Hematopoietic multipotent progenitor cell treated with erythropoietin and hydrocortisone succinate and interleukin-3 and kit ligand, for 17 days (in vitro differentiated cells): ENCODE results near the gene CIBAR2.

Experiments used
- DNase-seq: peaks from one replicate; pipeline ENCODE4 v3.0.0-alpha.2; 2015; ENCODE audit warnings: low spot score

The CIBAR2 gene

DNA sequence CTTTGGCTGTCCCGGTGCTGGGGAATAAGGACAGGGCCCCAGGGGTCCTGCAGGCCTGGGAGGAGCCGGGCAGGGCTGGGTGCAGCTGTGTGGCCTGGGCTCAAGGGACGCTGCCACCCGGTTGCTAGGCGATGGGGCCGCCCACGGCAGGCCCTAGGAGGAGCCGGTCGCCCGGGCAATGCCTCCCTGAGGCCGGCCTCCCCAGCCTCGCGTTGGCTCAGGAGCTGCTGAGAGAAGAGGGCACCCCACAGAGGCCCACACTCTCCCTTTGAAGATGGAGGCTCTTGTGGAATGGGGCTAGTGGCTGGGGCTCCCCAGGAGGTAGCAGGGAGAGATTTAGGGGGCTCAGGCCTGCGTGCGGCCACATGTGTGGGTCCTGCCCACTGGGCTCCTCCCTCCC, at the start of gene CIBAR2:
CIBAR2 (minus strand) TSS at position 109 of the 400 bp plus-strand sequence. CDS start 120 bp downstream, outside the sequence.
- no peak for DNase-seq

DNA sequence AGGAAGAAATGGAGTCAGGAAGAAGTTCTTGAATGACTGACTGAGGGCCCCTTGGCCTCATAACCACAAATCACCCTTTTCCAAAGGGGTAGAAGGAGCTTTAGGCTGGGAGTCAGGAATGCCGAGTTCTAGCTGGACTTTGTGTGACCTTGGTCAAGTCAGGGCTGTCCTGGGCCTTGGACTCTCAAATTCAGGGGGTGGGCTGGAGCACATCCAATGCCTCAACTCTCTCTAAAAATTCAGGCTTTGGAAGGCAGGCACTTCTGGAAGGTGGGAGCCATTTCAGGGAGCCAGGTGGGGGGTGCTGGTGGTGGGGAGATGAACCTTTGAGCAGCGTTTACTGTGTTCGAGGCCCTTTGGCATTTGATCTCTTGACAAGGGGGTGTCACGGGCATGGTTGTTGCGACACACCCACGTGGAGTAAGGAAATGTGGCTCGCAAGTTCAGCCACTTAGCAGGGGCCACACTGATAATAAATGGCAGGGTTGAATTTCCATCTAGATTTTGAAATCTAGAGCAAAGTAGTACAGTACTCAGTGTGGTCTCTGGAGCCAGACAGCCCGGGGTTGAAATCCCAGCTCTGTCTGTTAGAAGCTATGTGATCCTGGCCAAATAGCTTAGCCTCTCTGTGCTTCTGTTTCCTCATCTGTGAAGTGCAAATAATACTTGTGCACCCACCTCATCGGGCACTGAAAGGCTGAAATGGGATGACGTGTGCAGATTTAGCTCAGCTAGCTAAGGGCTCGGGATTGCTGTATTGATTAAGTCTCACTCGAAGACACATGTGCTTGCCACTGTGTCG, 47.1 kb upstream of the CIBAR2 start:
- DNase-seq = no peak

DNA sequence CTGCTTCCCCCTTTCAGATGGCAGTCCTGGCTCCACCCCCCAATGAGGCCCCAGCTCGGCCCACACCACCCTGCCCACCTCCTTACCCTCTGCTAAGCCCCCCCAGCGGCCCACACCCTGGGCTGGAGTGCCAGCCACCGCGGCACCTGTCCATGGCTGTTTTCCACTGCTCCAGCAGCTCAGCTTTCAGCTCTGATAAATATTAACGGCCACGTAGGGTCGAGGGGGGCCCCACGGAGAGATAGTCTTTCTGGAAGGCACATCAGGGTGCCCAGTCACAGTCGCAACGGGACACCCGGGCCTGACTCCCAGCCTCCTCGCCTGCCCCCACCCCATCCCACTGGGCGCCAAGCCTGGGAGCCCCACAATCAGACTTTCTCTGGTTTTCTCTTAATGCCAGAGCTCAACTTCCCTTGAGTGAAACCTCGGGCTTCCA, 46.5 kb upstream of the CIBAR2 start:
- DNase-seq = no peak

DNA sequence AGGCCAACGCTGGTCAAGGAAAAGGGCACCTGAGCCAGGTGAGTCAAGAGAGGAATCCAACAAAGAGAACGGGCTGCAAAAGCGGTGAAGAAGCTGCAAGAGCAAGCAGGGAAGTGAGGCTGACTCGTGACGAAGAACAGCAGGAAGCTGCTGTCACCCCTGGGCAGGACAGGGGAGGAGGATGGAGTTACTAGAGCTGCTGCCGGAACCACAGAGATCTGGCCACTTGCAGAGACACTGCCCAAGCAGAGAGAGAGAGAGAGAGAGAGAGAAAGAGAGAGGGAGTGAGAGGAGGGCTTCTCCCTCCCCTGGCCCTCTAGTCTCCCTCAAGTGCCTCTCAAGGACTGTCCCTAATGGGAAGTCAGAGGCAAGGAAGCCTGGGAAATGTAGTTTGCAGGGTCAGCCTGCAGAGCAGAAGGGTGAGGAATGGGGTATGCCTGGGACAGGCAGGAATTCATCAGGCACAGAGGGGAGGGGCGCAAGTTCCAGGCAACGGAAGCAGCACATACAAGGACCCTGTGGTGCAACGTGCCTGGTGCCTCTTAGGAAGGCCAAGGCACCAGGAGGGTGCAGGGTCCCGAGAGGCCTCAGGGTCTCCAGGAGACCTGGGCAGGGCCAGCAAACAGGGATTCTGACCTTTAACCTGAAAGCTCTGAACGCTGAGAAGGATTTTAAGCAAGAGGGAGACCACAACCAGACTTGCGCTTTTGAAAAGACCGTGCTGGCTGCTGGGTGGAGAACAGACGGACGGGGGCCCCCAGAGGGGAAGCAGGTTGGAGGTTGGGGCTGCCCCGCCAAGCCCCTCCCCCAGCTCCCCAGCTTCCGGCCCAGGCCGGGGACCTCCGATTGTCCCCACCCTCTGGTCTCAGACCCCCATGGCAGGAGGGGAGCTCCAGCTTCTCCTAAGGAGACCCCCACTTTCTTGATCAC, 45.8 kb upstream of the CIBAR2 start:
- DNase-seq = no peak

DNA sequence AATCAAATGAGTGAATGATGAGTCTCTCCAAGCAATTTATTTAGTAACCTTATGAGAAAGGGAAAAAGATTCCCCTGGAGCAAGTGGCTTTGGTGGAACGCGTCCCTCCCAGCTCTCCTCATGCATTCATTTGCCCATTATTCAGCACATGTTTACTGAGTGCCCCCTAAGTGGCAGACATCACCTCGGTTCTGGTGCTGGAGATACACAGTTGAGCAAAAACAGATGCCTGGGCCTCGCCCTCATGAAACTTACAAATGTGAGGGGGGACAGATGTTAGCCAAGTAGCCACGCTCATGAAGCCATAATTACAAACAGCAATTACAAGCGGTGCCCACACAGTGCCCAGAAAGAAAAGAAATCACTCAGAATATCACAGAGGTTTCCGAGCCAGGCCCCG, 45.1 kb upstream of the CIBAR2 start:
- DNase-seq = no peak

DNA sequence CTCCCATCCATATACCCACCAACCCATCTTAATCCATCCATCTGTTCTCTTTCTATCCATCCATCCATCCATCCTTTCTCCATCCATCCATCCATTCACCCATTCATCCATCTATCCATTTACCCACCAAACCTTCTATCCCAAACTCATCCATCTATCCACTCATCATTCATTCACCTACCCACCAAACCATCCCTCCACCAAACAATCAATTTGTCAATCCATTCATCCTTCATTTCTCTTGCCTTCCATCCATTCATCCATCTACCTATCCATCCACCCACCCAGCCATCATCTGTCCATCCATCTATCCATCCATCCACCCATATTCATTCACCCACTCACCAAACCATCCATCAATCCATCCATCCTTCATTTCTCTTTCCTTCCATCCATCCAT, 44.6 kb upstream of the CIBAR2 start:
- DNase-seq = no peak

DNA sequence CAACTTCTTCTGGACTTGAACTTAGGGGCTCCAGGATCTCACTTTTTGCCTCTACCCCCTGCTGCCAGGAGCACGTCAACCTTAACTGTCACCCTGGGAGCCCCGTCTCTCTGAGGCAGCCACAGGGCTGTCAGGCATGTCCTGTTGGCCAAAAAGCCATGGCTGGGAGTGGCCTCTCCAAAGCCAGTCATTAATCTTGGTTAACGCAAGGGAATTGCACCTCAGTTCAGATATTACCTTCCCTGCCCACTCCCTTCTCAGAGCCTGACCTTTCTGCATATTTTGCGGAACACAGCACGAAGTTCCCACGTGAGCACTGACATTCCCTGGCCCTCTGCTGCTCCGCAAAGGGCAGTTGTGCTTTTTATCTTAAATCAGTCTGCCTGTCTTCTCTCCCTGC, 44.2 kb upstream of the CIBAR2 start:
- DNase-seq = no peak

DNA sequence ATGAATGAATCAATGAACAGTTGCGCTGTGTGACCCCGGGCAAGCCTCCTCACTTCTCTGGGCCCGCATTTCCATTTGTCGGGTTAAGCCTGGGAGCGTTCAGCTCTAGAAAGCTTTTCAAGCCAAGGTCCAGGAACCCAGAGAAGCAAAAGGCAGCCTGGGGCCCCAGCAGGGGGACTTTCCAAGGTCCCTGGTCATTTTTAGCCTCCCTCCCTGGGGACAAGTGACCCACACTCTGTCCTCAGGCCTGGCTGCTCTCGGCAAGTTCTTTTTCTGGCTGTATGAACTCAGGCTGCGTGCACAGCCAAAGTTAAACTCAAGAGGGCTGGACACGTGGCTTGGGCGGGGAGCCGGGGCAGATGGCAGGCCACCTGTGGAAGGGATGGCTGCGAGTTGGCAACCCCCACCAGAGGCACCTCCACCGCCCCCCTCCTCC, 41.4 kb upstream of the CIBAR2 start:
- DNase-seq = no peak

DNA sequence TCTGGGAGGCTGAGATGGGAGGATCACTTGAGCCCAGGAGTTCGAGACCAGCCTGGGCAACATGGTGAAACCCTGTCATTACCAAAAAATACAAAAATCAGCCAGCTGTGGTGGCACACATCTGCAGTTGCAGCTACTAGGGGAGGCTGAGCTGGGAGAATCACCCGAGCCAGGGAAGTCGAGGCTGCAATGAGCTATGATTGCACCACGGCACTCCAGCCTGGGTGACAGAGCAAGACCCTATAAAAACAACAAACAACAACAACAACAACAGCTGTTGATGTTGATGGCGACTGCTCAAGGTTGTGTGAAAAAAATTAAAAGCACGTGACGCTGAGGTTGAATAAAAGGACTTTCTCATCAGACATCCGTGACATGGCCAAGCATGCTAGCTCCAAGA, 40.8 kb upstream of the CIBAR2 start:
- no peak for DNase-seq

DNA sequence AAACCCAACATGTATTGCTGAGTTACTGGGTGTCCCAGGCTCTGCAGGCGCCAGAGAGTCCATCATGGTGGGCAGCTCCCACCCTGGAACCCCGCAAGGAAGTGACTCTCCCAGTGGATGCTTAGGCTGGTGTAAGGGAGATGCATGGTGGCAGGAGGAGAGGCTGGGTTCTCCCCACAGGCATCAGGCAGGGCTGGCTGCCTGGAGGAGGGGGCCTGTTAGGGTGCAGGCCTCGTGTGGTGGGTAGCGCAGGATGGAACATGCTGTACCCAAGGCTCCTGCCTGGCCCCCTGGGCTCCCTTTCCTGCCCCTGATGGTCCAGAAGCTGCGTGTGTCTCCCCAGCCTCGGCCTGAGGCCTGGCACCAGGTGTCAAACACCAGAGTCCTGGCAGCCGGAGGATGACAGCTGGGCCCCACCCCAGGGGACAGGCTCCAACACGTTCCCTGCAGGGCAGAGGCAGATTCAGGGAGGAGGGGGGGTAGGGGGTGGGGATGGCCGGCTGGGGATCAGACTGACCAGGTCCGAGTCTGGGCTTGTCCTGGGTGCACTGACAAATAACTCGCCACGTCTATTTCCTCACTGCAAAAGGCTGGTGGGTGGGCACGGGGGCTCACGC, 40.2 kb upstream of the CIBAR2 start:
- no peak for DNase-seq

DNA sequence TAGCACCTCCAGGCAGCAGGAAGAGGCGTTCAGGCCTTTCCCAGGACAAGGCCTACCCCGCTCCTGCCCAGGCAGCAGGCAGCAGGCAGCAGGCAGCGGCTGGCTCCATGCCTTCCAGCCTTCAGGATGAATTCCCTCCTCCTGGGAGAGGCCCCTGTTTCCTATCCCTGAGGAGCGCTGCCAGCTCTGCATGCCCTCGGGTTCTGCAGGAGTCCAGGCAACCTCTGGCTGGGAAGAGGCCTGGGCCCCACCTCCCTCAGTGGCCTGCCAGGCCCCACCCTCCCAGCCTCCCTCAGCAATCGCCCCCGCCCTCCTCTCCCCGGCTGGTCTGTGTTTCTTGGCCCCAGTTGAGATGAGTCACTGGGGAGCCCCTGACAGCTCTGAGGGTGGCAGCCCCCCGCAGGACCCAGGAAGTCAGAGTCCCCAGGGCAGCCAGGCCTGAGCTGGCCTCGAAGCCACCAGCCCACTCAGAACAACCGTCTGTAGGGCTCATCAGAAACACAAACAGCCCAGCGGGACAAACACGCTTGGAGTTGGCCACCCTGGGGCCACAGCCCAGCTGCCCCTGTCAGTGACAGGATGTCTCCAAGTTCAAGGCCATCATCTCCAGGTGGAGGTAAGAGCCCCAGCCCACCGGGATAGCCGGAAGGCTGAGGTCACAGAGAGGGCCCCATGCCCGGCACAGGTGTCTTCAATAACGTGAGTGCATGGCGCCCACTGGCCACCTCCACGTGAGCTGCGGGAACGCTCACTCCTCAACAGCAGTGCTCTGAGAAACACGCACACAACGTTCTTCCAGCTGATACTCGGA, 39.5 kb upstream of the CIBAR2 start:
- no peak for DNase-seq

DNA sequence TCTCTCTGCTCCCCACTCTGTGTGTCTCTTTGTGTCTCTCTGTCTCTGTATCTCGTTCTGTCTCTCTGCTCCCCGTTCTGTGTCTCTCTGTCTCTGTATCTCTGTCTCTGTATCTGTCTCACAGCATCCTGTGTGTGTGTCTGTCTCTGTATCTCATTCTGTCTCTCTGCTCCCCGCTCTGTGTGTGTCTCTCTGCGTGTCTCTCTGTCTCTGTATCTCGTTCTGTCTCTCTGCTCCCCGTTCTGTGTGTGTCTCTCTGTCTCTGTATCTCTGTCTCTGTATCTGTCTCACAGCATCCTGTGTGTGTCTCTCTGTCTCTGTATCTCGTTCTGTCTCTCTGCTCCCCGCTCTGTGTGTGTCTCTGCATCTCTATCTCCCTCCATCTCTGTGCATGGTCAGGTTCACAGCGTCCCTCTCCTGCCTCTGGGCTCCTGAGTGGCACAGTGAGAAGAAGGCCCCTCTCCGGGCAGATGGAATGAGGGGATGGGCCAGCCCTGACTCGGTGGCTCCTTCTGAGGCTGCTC, 38.9 kb upstream of the CIBAR2 start:
- no peak for DNase-seq

DNA sequence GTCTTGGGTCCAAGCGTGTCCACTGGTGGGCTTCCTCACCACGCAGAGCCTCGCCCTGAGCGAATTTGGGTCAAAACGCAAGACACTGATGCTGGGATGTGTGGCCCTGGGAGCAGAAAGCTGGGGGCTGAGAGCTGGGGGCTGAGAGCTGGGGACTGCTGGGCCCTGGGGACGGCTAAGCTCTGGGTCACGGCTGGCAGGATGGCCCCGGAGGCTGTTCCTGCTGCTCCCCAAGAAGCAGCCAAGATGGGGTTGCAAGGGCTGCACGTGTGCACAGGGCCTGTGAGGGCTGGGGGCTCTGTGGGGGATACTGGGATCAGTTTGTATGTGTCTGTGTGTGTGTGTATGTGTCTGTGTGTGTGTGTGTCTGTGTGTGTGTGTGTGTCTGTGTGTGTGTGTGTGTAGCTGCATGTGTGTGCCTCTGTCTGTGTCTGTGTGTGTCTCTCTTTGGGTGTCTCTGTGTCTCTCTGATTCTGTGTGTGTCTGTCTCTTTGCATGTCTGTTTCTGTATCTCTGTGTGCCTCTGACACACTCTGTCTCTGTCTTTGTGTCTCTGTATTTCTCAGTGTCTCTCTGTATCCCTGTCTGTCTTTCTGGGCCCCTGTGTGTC, 38.2 kb upstream of the CIBAR2 start:
- DNase-seq = no peak

DNA sequence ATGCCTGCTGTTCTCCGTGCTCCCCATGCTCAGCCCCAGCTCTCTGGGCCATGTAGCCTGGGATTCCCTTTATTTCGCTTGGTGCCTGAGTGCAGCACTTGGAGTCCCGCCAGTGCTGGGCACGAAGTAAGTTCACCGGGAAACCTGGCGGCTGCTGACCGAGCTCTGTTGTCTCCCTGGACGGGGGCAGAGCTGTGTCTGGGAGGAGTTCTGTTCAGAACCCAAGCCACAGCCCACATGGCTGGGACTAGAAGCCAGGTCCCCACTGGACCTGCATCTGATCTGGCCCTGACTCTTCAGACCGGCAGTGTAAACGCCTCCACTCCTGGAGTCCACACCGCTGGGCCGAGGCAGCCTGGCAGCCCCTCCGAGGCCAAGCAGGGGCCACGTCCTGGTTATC, 37.5 kb upstream of the CIBAR2 start:
- no peak for DNase-seq

DNA sequence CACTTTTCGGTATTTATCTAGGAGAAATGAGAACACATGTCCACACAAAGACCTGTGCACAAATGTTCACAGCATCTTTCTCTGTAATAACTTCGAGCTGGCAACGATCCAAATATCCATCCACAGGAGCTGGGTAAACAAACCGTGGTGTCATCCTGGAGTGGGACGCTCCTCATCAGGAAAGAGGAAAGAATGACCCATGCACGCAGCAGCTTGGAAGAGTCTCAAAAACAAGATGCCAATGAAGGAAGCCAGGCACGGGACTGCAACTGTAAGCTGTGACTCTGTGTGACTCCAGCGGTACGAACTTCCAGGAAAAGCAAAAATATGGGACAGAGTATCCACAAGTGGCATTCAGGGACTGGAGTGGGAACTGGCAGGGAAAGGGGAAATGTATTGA, 36.7 kb upstream of the CIBAR2 start:
- no peak for DNase-seq

DNA sequence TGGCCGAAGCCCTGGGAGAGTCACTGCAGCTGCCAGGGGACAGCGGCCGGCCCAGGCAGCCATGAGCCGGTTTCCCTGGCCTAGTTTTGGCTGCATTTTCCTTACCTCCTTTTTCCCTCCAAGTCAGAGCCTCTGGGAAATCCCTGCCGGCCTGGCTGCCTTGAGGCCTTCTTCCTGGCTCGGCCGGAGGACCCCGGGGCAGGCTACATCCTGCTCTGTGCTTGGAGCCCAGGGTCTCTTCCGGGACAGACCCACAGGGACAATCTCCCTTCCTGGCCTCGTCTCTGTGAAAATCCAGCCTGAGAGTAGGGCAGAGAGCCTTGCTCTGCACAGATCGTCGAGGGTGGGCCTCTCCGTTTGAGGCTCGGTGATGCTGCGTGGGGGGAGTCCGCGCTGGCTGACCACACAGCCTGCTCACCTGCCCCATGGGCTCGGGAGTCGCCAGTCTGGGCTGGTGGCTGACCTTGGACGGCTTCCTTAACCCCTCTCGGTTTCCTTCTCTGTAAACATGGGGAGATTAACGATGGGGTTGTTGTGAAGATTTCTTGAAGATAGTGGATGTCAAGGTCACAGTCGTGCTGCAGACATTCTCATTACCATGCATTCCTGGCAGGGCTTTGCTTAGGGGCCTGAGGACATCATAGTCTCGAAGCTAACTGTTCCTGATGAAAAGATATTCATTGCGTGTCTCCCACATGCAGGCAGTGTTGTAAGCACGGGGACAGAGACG, 34.8 kb upstream of the CIBAR2 start:
- DNase-seq = no peak

DNA sequence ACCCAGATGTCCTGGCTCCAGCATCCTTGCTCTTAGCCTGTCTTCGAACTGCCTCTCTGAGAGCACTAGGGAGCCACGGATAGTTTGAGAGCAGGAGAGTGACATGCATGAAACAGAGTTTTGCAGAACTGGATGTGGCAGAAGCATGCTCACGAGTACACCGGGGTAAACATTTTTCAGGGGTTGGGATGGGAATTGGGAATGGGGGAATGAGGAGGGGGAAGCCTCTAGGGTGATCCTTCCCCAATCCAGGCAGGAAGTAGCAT, 34.2 kb upstream of the CIBAR2 start:
- no peak for DNase-seq

DNA sequence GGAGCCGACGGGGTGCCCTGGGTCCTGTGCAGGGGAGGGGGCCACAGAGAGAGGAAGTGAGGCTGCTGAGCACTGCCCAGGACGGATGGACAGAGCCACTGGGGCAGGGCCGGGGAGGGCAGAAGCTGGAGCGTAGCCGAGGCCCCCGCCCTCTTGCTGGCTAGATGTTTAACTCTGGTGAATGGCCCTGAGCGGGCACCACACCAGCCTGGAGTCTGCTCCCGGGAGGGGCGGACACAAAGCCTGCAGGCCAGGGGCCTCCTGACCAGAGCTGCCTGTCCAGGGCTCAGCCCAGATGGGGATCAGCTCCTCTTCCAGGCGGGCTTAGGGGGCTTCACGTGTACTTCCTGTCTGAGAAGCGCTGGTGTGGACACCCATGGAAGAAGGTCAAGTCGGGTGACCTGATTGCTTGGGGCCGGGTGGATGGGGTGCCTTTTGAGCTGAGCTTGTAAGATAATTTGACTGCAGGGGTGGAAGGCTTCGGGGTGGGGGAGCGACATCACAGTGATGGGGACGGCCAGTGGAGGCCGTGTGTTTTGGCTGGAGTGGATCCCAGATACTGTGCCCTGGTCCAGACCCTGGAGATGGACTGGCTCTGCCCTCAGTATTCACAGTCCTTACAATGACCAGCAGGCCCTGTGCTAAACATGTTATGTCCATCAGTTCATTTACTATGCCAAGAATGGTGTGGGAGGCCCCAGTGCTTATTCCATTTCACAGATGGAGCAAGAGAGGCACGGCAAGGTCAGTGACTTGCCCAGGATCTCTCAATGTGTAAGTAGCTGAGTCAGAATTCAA, 33.7 kb upstream of the CIBAR2 start:
- DNase-seq = no peak

DNA sequence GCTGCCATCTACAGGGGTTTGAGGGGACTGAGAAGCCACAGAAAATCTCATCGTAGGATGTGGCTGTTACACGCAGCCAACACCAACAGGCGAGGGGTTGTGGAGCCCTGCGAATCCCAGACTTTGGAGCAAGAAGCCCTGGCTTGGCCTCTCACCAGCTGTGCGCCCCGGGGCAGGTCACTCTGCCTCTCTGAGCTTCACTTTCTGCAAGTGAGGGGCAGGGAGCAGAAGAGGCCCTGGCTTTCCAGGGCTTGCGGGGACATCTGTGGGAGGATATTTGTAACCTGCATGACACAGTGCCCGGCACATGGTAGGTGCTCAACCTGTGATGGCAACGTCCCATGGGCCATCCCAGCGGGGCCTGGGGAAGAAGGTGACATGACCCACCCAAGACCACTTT, 32.9 kb upstream of the CIBAR2 start:
- DNase-seq = no peak
